ENCODE measurements around the gene XPO6.

DNA sequence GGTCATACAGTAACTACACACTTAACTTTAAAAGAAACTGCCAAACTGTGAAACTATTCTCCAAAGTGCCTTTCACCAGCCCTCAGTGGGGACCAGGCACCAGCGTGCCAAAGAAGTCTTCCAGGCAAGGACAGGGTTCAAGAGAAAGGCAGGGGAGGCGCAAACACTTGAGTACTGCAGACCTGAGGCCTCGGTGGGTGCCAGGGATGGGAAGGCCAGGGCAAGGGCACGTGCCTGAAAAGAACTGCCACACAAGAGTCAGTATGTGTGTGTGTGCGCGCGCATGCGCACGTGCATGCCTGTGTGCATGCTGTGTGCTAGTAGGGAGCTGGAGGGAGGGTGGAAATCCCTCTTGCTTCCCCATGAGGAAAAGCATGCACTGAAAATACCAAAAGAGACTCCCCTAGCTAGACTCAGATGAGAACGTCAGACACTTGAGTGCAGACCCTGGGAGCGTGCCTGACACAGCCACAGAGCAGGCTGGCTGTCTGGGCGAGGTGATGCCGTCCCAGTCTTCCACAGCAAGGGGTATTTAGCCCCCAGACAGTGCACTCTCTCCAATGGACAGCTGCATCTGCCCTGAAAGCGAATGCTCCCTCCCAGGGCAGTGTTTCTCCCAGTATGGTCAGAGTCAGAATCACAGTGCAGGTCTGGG lies 108.1 kb downstream of the XPO6 start:
- TF ChIP-seq CTCF (IDR thresholded peaks at IDR 0.05), result no peak
- TF ChIP-seq POLR2A (IDR thresholded peaks at IDR 0.05), result no peak
